GM12872 (cell line): ENCODE results near the gene AGPAT2.

Source experiments
- CTCF ChIP-seq: IDR thresholded peaks from 3 replicates; pipeline ENCODE4 v1.5.1; 2011; ENCODE audit warnings: low read depth, mild to moderate bottlenecking, low read length, moderate library complexity; ENCODE audit not compliant: insufficient read depth

The AGPAT2 gene

GRCh38 chr9:136650648-136651047, 36.6 kb downstream of the AGPAT2 start:
- no peak for TF ChIP-seq CTCF

GRCh38 chr9:136650021-136650420, 37.2 kb downstream of the AGPAT2 start:
- TF ChIP-seq CTCF: no peak

GRCh38 chr9:136648751-136649150, 38.5 kb downstream of the AGPAT2 start:
- no peak for TF ChIP-seq CTCF

- TF ChIP-seq CTCF: no peak
These were observed 40.2 kb downstream of the AGPAT2 start for GRCh38 chr9:136646827-136647711.

- 0 out of 3 replicates have a peak, but pooled peaks have one; percentile 10 for TF ChIP-seq CTCF
These were observed 41.1 kb downstream of the AGPAT2 start for GRCh38 chr9:136645903-136646754.

- no peak for TF ChIP-seq CTCF
These were observed 41.8 kb downstream of the AGPAT2 start for GRCh38 chr9:136645352-136645902.
